ENCODE results near the gene DIRAS1. TPM values are rescaled to one million over a fixed set of nuclear protein-coding genes. Genes with fewer than 3 reads are reported as not detected.

The DIRAS1 gene
- total RNA-seq, 1 experiment from 2014 or later, result 18.5 TPM

GRCh38 chr19:2690856-2691255 is 30.3 kb downstream of the DIRAS1 start:
- Histone ChIP-seq H3K36me3 (ENCODE audit: control insufficient read depth, insufficient read depth, low read length) (no peaks in the 10 kb centered on the region), H3K4me1 (ENCODE audit: control insufficient read depth, insufficient read depth, low read length) (no peaks in the 10 kb centered on the region; the same call in 1 of the 2 replicates), H3K27me3 (ENCODE audit: control insufficient read depth, insufficient read depth, low read length) (no peaks in the 10 kb centered on the region), H3K4me3 (ENCODE audit: low read depth in 2 of 2, low read length in 2 of 2) (no peak overlapping the region), H3K27ac (ENCODE audit: low read length) (no peak overlapping the region), H3K9me3 (ENCODE audit: control insufficient read depth, insufficient read depth, low read depth, low read length) (no peaks in the 10 kb centered on the region)
- ChIA-PET POLR2A (interaction anchor here (0.5 to 0.6 kb wide), 2 partner anchors 70 to 92 kb away, joined by 5 to 6 read pairs; no protein-coding TSS in a partner anchor), CTCF (no interaction called here)
- no TSS peak for BruUV-seq (replicated peaks)
- DNase-seq (ENCODE audit: low read depth, low spot score) (no peak), ATAC-seq (no peak)
- no peak for TF ChIP-seq POLR2AphosphoS5 (IDR thresholded peaks at IDR 0.05; ENCODE audit: low read depth, low read length)
- in situ Hi-C loops (cut with HindIII; ENCODE audit: low pct_unique_long_range_greater_than_20kb, low sequenced_read_pairs), result no loop called here
- intact Hi-C loops (cut with micrococcal nuclease; ENCODE audit: unreplicated experiment), result no loop called here

GRCh38 chr19:2686360-2686759 is 34.8 kb downstream of the DIRAS1 start:
- H3K36me3 ChIP-seq (ENCODE audit: control insufficient read depth, insufficient read depth, low read length), result no peaks in the 10 kb centered on the region
- CTCF ChIA-PET, result interaction anchor here (0.6 to 0.7 kb wide), 2 partner anchors 301 to 848 kb away, joined by 5 to 6 read pairs; no protein-coding TSS in a partner anchor
- no peaks in the 10 kb centered on the region for H3K9me3 ChIP-seq (ENCODE audit: control insufficient read depth, insufficient read depth, low read depth, low read length)
- no peaks in the 10 kb centered on the region for H3K4me1 ChIP-seq (ENCODE audit: control insufficient read depth, insufficient read depth, low read length)
- in situ Hi-C loops (cut with HindIII; ENCODE audit: low pct_unique_long_range_greater_than_20kb, low sequenced_read_pairs), result no loop called here
- no TSS peak for BruUV-seq (replicated peaks)
- H3K4me3 ChIP-seq (ENCODE audit: low read depth in 2 of 2, low read length in 2 of 2), result no peak overlapping the region
- intact Hi-C loops (cut with micrococcal nuclease; ENCODE audit: unreplicated experiment), result no loop called here
- POLR2A ChIA-PET, result no interaction called here
- TF ChIP-seq SIN3A (IDR thresholded peaks at IDR 0.05; ENCODE audit: borderline replicate concordance, insufficient read depth, low read depth, low read length), result no peak
- TF ChIP-seq TCF7L2 (IDR thresholded peaks at IDR 0.05; ENCODE audit: low read depth, low read length), result no peak
- TF ChIP-seq, protein P1, sequence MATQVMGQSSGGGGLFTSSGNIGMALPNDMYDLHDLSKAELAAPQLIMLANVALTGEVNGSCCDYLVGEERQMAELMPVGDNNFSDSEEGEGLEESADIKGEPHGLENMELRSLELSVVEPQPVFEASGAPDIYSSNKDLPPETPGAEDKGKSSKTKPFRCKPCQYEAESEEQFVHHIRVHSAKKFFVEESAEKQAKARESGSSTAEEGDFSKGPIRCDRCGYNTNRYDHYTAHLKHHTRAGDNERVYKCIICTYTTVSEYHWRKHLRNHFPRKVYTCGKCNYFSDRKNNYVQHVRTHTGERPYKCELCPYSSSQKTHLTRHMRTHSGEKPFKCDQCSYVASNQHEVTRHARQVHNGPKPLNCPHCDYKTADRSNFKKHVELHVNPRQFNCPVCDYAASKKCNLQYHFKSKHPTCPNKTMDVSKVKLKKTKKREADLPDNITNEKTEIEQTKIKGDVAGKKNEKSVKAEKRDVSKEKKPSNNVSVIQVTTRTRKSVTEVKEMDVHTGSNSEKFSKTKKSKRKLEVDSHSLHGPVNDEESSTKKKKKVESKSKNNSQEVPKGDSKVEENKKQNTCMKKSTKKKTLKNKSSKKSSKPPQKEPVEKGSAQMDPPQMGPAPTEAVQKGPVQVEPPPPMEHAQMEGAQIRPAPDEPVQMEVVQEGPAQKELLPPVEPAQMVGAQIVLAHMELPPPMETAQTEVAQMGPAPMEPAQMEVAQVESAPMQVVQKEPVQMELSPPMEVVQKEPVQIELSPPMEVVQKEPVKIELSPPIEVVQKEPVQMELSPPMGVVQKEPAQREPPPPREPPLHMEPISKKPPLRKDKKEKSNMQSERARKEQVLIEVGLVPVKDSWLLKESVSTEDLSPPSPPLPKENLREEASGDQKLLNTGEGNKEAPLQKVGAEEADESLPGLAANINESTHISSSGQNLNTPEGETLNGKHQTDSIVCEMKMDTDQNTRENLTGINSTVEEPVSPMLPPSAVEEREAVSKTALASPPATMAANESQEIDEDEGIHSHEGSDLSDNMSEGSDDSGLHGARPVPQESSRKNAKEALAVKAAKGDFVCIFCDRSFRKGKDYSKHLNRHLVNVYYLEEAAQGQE (IDR thresholded peaks at IDR 0.05; ENCODE audit: insufficient read depth in 1 of 2, low read depth in 2 of 2, low read length in 1 of 2), result no peak
- TF ChIP-seq, protein P2, sequence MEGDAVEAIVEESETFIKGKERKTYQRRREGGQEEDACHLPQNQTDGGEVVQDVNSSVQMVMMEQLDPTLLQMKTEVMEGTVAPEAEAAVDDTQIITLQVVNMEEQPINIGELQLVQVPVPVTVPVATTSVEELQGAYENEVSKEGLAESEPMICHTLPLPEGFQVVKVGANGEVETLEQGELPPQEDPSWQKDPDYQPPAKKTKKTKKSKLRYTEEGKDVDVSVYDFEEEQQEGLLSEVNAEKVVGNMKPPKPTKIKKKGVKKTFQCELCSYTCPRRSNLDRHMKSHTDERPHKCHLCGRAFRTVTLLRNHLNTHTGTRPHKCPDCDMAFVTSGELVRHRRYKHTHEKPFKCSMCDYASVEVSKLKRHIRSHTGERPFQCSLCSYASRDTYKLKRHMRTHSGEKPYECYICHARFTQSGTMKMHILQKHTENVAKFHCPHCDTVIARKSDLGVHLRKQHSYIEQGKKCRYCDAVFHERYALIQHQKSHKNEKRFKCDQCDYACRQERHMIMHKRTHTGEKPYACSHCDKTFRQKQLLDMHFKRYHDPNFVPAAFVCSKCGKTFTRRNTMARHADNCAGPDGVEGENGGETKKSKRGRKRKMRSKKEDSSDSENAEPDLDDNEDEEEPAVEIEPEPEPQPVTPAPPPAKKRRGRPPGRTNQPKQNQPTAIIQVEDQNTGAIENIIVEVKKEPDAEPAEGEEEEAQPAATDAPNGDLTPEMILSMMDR (IDR thresholded peaks at IDR 0.05), result no peak
- TF ChIP-seq POLR2AphosphoS5 (IDR thresholded peaks at IDR 0.05; ENCODE audit: low read depth, low read length), result no peak
- H3K27ac ChIP-seq (ENCODE audit: low read length), result no peak overlapping the region
- H3K27me3 ChIP-seq (ENCODE audit: control insufficient read depth, insufficient read depth, low read length), result no peaks in the 10 kb centered on the region
- DNase-seq (ENCODE audit: low read depth, low spot score) (no peak), ATAC-seq (no peak)

DNA sequence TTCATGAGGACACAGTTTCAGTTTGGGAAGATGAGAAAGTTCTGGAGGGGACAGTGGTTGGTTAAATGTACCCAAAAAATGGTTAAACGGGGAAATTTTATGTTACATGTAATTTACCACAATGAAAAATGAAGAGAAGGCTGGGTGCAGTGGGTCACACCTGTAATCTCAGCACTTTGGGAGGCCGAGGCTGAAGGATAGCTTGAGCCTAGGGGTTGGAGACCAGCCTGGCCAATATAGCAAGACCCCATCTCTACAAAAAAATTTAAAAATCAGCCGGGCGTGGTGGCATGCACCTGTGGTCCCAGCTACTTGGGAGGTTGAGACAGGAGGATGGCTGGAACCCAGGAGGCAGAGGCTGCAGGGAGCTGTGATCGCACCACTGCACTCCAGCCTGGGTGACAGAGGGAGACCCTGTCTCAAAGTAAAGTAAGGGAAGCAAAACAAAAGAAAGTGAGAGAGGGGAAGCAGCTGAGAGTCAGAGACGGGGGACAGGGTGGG is 35.9 kb downstream of the DIRAS1 start:
- Histone ChIP-seq H3K27me3 (ENCODE audit: control insufficient read depth, insufficient read depth, low read length) (no peaks in the 10 kb centered on the region), H3K27ac (ENCODE audit: low read length) (no peak overlapping the region), H3K4me3 (ENCODE audit: low read depth in 2 of 2, low read length in 2 of 2) (no peak overlapping the region), H3K36me3 (ENCODE audit: control insufficient read depth, insufficient read depth, low read length) (no peaks in the 10 kb centered on the region), H3K9me3 (ENCODE audit: control insufficient read depth, insufficient read depth, low read depth, low read length) (no peaks in the 10 kb centered on the region), H3K4me1 (ENCODE audit: control insufficient read depth, insufficient read depth, low read length) (no peaks in the 10 kb centered on the region)
- ATAC-seq (no peak), DNase-seq (ENCODE audit: low read depth, low spot score) (no peak)
- intact Hi-C loops (cut with micrococcal nuclease; ENCODE audit: unreplicated experiment), result no loop called here
- TF ChIP-seq POLR2AphosphoS5 (IDR thresholded peaks at IDR 0.05; ENCODE audit: low read depth, low read length) (no peak), SIN3A (IDR thresholded peaks at IDR 0.05; ENCODE audit: borderline replicate concordance, insufficient read depth, low read depth, low read length) (no peak), TCF7L2 (IDR thresholded peaks at IDR 0.05; ENCODE audit: low read depth, low read length) (no peak)
- TF ChIP-seq, protein P2 (IDR thresholded peaks at IDR 0.05), result no peak
- TF ChIP-seq, protein P1 (IDR thresholded peaks at IDR 0.05; ENCODE audit: insufficient read depth in 1 of 2, low read depth in 2 of 2, low read length in 1 of 2), result no peak
- BruUV-seq (replicated peaks), result no TSS peak
- ChIA-PET CTCF (no interaction called here), POLR2A (no interaction called here)
- in situ Hi-C loops (cut with HindIII; ENCODE audit: low pct_unique_long_range_greater_than_20kb, low sequenced_read_pairs), result no loop called here

All from Panc1 (cell line).